ENCODE measurements around the gene NEDD1. TPM values are rescaled to one million over a fixed set of nuclear protein-coding genes. Genes with fewer than 3 reads are reported as not detected.

NEDD1 gene
- 10 to 100 TPM; 32.3 to 34.1 TPM for total RNA-seq

DNA sequence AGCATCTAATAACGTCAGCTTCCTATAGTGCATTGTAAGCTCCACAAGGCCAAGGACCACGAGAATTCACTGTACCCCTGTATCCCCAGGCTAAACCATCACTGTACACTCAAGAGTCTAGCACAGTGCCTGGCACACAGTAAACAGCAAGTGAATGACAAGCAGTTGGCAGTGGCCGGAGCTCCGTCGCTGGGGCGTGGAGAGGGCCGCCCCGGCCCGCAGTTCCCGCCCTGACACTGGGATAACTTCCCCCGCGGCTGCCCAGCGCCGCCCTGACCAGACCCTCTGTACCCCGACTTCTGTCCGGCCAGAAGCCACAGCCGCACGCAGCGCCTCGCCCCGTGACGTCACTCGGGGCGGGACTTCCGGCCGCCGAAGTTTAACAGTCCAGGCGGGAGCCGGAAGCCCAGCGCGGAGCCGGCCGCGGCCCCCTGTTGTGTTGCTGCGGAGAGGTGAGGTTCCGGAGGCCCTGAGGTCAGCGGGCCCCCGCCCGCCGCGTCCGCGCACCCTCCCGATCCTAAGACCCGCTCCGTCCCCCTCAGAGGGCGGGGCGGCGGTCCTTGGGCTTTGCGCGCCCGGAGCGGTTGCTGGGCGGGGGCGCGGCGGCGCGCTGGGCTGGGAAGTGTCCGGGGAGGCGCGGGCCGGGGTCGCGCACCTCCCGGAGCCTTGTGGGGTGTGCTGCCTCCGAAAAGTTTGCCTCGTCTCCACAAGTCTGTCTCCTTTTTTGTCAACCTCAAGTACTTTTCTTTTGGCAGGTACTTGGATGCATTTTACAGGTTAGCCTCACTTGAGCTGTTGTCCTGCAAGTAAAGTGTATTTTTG, at the start of gene NEDD1:
Gene NEDD1 (plus strand): TSS at position 409 of the 822 bp plus-strand sequence. CDS start 2,503 bp downstream, outside the sequence.

Measured in activated naive CD4-positive, alpha-beta T cell treated with anti-CD3 and anti-CD28 coated beads, Interleukin-2, amount 10 ng/mL, durations not matched to agents 5 hours and 36 hours (primary cell).